HG03135 (cell line): Measurements from ENCODE around the gene POLR1H.
"Not testable (repeated sequence)": the region's sequence is repeated elsewhere in the genome, so short reads cannot be mapped to it uniquely, and the experiment has no call there.

Experiments used
- ATAC-seq: cut with Tn5 transposase; IDR thresholded peaks from one replicate; pipeline ENCODE4 v1.9.1; 2021; ENCODE audit warnings: mild to moderate bottlenecking, moderate library complexity; ENCODE audit not compliant: unreplicated experiment

POLR1H gene

GRCh38 chr6:30061092-30061857, at the start of gene POLR1H:
Gene POLR1H, plus strand, starts transcription at chr6:30061265. Its CDS starts 260 bp downstream, at chr6:30061525.
- ATAC-seq, result peak; percentile 77

DNA sequence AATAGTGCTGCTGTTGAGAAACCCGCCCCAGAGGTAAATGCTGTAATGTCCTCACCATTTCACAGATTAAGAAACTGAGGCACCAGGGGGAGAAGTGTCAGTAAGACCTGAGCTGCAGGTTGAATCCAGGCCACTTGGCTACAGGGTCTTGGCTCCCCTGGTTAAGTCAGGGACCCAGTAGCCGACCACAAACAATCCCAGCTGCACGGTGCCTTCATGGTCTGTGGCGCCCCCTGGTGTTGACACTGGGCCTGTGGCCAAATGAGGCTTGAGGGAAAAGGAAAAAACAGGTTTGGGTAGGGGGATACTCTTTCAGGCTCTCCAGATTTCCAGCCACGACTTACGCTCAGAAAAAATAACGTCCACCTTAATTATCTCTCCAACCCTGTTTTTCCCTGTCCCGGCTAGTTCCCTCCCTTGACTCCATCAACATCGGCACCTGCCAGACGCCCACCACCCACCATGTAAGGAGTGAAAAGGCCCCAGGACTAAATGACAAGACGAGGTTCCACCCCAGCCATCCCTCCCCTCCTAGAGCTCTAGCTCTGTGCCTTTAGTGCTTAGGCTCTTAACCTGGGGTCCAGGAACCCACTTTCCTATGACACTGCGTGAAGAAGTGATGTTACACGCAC, 47.7 kb upstream of the POLR1H start:
- no peak for ATAC-seq

DNA sequence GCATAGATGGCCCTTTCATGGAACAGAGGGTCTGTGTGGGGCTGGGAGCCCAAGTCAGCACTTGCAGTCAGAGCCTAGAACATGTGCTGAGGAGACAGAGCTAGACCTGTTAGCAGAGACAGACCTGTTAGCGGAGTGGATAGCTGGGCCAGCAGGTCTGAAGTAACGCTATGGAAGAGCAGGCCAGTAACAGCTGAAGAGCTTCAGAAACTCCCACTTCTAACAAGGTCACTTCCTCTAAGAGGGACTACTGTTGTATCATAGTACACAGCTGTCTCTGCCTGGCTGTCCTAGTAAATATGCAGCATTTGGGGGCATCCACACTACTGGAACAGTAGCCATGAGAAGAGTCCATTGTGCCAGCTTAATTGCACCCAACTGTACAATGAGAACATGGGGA, 41.2 kb upstream of the POLR1H start:
- no peak for ATAC-seq

DNA sequence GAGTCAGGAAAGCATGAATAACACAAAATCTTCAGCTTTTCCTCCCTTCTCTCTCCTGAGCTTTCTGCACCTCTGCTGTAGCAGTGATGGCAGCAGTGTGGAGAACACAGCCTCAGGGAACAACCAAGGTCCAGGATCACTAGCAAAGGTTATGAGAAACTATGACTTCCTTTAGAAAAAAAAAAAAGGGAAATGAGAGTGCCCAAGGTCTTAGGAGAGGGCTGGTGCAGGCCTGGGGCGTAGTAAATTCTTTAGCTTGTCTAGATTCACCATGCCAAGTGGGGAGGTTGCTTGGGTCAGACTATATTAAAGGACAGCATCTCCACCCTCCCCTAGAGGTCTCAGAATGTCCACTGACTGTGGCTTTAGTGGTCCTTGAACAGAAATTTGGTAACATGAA, 40.4 kb upstream of the POLR1H start:
- no peak for ATAC-seq

- no peak for ATAC-seq
Measured at GRCh38 chr6:30022189-30022588, 38.9 kb upstream of the POLR1H start.

DNA sequence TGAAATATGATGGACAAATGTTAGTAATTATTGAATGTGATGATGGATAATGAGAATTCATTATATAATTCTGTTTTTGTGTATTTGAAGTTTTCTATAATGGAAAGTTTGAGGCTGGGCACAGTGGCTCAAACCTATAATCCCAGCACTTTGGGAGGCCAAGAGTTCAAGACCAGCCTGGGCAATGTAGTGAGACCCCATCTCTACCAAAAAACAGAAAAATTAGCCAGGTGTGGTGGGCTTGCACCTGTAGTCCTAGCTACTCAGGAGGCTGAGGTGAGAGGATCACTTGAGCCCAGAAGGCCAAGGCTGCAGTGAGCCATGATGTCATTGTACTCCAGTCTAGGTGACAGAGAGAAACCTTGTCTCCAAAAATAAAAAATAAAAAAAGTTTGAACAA, 38.4 kb upstream of the POLR1H start:
- not testable (repeated sequence) for ATAC-seq

DNA sequence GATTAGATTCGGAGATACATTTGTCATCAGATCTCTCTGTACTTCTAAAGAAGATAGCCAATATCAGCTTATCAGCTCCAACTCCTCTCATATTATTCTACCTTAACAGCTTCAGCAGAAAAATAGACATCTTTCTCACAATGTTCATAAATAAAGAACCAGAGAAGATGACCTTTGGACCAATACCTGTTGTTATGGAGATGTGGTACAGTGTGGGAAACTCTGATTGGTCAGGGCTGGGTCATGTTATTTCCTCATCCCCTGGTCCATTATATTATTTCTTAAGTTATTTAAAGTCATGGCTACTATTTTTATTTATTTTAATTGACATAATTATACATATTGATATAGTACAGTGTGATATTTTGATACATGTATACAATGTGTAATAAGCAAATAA, 35.9 kb upstream of the POLR1H start:
- no peak for ATAC-seq

- ATAC-seq, result no peak
Measured at GRCh38 chr6:30029588-30029987, 31.5 kb upstream of the POLR1H start.

- no peak for ATAC-seq
Measured at GRCh38 chr6:30031381-30031780, 29.7 kb upstream of the POLR1H start.

- ATAC-seq, result not testable (repeated sequence)
Measured at GRCh38 chr6:30033440-30033839, 27.6 kb upstream of the POLR1H start.

GRCh38 chr6:30035784-30036183, 25.3 kb upstream of the POLR1H start:
- ATAC-seq, result no peak

GRCh38 chr6:30037182-30037788, 23.8 kb upstream of the POLR1H start:
- ATAC-seq, result no peak

DNA sequence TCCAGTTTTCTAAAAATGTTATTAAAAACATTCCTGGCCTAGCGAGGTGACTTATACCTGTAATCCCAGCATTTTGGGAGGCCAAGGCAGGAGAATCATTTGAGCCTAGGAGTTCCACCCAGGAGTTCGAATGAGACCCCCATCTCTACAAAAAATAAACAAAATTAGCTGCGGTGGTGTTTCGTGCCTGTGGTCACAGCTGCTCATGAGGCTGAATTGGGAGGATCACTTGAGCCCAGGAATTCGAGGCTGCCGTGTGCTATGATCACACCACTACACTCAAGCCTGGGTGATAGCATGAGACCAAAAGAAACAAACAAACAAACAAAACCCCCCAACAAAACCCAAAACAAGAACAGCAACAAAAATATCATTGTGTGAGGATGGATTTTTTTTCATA, 19.8 kb upstream of the POLR1H start:
- no peak for ATAC-seq

- ATAC-seq, result no peak
Measured at GRCh38 chr6:30041821-30042220, 19.2 kb upstream of the POLR1H start.

DNA sequence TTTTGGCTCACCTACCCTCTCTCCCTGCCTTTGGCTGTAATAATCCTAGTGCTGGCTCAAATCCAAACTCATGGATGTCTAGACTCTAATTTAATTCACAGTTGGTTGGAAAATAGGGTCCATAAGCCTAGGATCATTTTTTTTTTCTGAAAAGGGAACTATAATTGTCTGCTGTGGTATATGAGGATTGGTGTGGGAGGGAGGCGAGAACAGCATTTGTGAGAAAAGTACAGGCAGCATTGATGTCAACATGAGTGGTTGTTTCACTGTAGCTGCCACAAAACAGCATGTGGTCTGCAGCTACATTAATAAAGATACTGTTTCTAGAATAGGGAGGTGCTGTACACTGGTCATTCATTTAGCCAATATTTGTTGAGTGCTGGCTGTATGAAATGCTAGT, 18.6 kb upstream of the POLR1H start:
- no peak for ATAC-seq

GRCh38 chr6:30042914-30043313, 18.2 kb upstream of the POLR1H start:
- no peak for ATAC-seq

DNA sequence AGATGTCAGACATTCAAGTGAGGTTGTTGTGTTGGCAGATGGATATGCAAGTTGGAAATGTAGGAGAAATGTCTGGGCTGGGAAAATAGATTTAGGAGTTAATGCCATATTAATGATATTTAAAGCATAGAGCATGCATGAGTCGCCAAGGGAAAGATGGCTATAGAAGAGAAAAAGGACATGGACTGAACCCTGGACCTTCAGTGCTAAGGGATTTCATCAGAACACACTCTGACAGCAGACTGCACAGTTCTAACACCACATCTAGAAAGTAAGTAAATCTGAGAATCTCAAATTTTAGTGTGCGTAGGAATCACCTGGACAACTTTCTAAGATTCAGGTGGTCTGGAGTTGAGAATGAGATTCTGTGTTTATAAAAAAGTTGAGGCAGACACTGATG, 17.3 kb upstream of the POLR1H start:
- ATAC-seq, result no peak

DNA sequence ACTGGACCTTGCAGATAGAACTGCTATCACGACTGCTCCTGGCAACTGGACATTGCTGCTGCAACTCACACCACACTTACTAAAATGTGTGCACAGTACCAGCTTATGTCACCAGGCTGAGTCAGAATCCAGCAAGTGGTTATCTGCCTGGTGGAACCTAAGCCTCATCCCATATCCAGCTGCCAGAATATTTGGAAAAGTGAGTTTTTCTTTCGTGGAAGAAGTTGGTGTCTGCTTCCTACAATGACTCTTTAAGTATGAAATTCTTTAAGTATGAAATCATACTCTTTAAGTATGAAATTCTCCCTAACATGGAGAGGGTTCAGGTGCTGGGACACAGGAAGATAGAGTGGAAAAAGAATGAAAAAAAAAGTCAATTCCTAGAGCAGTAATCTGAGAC, 16.4 kb upstream of the POLR1H start:
- no peak for ATAC-seq

DNA sequence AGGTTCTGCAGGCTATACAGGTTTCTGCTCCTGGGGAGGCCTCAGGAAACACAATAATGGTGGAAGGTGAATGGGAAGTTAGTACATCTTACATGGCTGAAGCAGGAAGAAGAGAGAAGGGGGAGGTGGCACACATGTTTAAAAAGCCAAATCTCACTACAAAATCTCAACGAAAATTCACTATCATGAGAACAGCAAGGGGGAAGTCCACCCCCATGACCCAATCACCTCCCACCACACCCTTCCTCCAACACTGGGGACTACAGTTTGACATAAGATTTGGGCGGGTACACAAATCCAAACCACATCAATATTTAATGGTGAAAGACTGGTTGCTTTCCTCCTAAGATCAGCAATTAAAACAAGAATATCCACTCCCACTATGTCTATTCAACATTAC, 13.8 kb upstream of the POLR1H start:
- ATAC-seq, result no peak

GRCh38 chr6:30053682-30054081, 7.4 kb upstream of the POLR1H start:
- ATAC-seq, result no peak

GRCh38 chr6:30055513-30055912, 5.6 kb upstream of the POLR1H start:
- ATAC-seq, result no peak

- peak; percentile 14 for ATAC-seq
Measured at GRCh38 chr6:30060606-30061091, 416 bp upstream of the POLR1H start.
